Anterior cingulate cortex (tissue), 58 donors: ENCODE results near the gene RAB4A.

Experiments used
- DNase-seq, 58 donors: peaks; one replicate each; lab custom pipeline; 2025; lab: John Stamatoyannopoulos, UW

RAB4A gene

GRCh38 chr1:229241390-229241789 lies 29.5 kb upstream of the RAB4A start:
- no peak for DNase-seq

DNA sequence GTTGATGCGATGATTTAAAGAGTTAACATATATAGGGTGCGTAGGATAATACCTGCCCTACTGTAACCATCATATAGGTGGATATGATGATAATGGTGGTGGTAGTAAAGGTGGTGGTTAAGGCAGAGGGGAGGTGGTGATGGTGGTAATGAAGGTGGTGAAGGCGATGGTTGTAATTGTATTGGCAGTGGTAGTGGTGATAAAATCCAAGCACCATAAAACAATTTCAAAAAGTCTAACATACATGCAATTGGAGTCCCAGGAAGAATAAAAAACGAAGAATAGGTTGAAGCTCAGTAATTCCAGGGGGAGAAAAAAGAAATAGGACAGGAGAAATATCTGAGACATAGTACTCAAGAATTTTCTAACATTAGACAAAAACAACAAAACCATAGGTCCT lies 27.3 kb upstream of the RAB4A start:
- DNase-seq, result no peak

- no peak for DNase-seq
Observed at GRCh38 chr1:229244091-229244490, 26.8 kb upstream of the RAB4A start.

DNA sequence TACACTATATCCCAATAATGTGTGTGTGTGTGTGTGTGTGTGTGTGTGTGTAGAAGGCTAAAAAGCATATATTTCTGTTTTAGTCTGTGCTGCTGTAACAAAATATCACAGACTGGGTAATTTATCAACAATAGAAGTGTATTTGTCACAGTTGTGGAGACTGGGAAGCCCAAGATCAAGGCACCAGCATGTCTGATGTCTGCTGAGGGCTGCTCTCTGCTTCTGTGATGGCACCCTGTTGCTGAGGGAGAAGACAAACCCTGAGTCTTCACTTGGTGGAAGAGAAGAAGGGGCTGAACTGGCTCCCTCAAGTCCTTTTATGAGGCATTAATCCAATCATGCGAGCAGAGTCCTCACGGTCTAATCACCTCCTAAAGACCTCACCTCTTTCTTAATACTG lies 23.0 kb upstream of the RAB4A start:
- no peak for DNase-seq

GRCh38 chr1:229248821-229249817 lies 21.8 kb upstream of the RAB4A start:
- no peak for DNase-seq

GRCh38 chr1:229249854-229250644 lies 20.9 kb upstream of the RAB4A start:
- DNase-seq, result no peak

DNA sequence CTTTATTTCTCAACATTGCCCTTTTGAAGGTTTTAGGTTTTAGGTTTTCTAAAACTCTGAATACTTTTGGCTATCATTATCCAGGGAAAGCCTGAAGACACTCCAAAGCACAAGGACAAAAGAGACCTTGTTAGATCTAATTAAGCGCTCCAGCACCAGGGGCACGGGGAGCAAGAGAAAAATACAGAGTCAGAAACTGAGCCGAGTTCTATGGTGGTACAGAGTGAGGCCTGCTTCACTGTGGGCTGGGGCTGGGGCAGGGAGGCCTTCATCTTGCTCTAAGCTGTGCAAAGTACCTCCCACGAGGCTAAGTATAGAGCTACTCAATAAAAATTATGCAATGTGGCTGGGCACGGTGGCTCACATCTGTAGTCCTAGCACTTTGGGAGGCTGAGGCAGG lies 19.7 kb upstream of the RAB4A start:
- peak in 19 of 58 donors; percentile 13 to 69 (median 33) for DNase-seq

DNA sequence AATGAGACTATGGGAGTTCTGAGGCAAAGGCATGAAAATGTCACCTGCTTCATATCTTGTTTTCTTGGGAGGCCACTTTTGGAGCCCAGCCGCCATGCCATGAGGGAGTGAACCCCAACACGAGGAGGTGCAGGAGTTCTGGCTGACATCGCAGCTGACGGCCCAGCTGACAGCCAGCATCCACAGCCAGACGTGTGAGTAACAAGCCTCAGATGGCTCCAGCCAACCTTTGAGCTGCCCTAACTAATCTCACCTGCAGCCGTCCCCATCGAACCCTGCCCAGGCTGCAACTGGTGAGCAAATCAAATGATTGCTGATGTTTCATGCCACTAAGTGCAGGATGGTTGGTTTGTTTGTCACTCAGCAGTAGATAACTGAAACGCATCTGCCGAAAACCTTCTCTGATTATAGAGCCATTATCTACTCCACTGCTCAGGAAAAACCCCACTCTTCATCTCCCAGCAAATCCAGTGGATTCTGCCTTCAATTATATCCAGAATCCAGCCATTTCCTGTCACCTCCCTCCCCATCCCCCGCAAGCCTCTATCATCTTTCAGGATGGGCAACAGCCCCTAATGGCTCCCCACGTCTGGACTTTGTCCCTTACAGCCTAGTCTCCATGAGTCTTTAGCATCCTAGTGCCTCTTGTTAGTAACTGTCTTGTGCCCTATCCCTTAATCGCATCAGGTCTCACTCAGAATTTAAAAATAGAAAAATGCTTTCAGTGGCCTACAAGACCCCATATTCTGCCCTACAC lies 18.5 kb upstream of the RAB4A start:
- DNase-seq, result no peak

DNA sequence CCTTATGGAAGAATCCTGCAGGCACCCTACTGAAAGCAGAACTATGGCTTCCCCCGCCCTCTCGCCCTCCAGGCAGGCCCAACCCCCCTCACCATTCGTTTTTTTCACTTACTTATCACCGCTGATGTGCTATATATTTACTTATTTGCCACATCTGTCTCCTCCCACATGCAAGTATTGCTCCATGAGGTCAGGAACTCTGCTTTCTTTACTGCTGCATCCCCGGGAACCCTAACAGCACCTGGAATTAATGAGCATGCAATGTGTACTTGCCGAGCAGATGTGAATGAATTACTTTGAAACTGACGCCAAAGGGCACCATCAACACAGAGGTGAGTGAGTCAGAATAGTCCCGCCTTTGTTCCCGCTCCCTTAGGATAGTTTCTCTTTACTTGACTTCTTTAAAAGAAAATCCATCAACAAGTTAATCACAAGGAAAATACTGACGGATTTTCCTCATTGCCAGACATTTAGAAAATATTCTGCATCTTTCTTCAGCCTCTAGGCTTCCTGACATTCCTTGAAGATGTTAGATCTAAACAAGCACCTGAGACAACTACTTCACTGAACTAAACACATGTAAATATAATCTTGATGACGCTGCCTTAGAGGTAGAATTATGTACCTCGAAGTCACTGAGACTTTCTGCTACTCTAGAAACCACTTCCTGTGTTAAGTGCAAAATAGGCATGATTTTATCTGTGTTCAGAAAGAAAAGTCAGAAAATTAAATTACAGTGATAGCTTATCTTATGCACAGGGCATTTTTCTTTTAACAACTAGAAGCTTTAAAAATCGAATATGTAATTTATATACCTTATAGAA lies 17.5 kb upstream of the RAB4A start:
- DNase-seq, result no peak

- DNase-seq, result peak in 8 of 58 donors; percentile 5 to 38 (median 14)
Observed at GRCh38 chr1:229254910-229255541, 15.9 kb upstream of the RAB4A start.

DNA sequence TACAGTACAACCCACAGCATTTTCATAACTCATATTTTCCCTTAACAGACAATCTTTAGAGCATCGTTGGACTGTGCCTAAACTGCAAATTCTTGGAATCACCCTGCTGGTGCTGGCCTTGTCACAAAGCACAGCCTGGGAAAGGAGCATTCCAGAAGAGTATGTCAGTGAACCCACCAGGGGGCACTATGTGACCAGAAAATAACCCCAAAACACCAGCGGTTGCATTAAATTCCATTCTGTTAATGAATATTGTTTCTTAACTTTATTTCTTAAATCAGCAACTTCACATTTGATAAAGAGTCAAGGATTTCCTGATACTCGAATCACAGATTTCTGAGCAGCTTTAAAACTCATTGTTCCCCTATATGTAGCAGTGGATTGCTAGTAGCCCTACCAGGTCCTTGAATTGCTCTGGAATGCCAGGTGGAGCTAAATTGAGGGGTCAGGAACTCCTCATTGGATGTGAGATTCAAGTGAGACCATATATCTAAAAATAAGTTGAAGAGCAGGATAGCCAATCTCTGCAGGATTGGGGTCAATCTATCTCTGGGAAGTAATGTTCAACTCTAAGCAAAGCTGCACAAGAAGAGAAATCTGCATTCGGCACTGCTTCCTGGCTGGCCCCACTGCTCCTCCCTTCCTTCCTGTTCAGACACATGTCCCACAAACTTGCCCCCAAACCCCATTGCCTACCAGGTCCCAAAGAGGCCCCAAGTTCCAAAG lies 12.7 kb upstream of the RAB4A start:
- peak in 52 of 58 donors; percentile 6 to 82 (median 52) for DNase-seq

DNA sequence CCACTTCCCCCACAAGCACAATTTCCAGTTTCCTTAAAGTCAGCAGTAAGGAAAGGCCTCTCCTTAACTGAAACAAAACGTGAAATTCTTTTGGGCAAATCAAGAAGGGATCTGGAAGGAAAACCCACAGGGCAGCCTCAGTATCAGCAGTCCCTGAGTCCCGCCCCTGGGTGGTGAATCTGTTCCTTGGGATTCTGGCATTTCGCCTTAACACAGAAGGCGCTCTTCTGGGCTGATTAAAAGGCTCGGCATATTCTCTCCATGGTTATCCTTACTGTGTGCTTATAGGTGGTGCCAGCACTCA lies 12.2 kb upstream of the RAB4A start:
- DNase-seq, result no peak

DNA sequence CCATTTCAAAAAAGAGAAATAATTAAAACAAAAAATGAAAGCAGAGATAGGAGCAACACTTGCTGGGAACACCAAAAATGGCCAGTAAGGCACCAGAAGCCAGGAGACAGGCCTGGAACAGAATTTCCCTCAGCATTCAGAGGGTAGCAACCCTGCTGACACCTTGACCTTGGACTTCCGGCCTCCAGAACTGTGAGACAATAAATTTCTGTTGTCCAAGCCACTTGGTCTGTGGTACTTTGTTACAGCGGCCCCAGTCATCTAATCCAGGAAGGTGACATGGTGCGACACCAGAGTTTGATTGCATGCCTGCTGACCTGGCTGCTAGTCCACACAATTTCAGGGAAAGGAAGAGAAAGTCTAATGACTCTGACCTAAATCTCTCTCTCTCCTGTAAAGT lies 10.6 kb upstream of the RAB4A start:
- DNase-seq, result no peak

DNA sequence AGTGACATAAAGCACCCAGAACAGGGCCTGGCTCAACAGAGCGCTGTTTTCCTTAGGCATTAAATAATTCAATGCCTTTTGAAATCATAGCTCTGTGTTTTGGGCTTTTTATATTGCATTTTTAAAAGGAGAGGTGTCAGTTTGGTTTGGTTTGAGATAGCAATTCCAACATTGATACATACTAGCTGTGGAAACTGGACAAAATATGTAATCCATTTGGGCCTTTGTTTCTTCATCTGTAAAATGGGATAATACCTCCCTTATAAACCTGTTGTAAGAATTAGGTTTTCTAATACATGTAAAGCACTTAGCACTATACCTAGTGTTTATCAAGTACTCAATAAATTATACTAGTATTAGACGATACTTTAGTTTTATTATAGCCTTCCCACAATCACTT lies 8.7 kb upstream of the RAB4A start:
- no peak for DNase-seq

DNA sequence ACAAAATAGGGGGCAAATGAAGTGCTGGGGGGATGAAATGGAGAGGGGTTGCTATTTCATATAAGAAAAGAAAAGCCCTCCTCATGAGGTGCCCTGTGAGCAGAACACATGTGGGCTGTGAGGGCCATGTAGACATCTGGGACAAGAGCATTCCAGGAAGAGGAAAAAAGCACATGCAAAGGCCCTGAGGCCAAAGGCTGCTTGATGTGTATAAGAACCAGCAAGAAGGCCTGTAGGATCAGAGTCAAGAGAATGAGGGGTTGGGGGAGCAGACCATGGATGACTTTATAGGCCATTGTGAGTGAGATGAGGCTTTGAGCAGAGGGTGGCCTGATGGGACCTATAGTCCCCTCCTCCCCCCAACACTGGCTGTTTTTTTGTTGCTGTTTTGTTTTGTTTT lies 7.7 kb upstream of the RAB4A start:
- no peak for DNase-seq

DNA sequence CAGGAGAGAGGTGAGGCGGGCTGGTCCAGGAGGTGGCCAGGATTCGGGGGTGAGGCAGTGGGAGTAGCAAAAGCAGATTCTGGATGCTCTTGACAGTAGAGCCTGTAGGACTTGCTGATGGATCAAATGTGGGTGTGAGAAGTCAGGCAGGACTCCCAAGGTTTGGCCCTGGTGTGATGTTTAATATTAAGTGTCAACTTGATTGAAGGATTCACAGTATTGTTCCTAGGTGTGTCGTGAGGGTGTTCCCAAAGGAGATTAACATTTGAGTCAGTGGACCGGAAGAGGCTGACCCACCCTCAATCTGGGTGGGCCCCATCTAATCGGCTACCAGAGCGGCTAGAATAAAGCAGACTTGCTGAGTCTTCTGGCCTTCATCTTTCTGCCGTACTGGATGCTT lies 6.8 kb upstream of the RAB4A start:
- no peak for DNase-seq

- DNase-seq, result no peak
Observed at GRCh38 chr1:229264487-229264886, 6.4 kb upstream of the RAB4A start.

GRCh38 chr1:229266274-229266673 lies 4.6 kb upstream of the RAB4A start:
- no peak for DNase-seq
